ENCODE results near the gene LHFPL6. TPM values are rescaled to one million over a fixed set of nuclear protein-coding genes. Genes with fewer than 3 reads are reported as not detected.

Gene LHFPL6
- total and polyA plus RNA-seq, 9 of the 15 experiments (the other 6 are each of a cell fraction or from before 2014, with no cell fraction given) = 0.18 TPM; not detected in 8

DNA sequence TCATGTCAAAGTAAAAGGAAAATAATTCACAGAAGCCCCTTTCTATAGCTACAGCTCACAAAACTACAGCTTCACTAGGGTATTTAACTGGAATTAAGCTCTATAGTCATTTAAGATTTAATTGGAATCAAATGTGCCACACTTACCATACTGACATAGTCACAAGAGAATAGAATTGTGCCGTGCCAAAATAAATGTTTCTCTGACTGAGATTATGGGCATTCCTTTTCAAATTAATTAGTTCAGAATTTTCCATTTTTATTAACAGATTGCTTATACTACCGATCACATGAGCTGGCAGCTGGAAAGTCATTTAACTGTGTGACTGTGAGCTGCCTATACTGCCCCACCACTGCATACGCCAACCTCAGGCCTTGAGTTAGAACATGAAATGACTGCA, 108.4 kb downstream of the LHFPL6 start:
- no peaks in the 10 kb centered on the region; the same call in 1 of the 2 replicates for H4K20me1 ChIP-seq (replicated peaks; ENCODE audit: control insufficient read depth, insufficient read depth, low read length)
- ChIA-PET POLR2A (no interaction called here), CTCF (ENCODE audit: low intra/inter-chr PET ratio) (no interaction called here)
- 3% methylated on average over 3 of the region's 3 CpGs for WGBS (ENCODE audit: insufficient coverage, low coverage, missing lambda C conversion rate)
- H3K27me3 ChIP-seq (ENCODE audit: control insufficient read depth in 2 of 2, insufficient read depth in 2 of 2, low read length in 2 of 2) = no peaks in the 10 kb centered on the region
- no peak overlapping the region for H3K4me3 ChIP-seq
- H3K4me1 ChIP-seq (replicated peaks in 1 of 2; ENCODE audit: control insufficient read depth in 2 of 2, insufficient read depth in 2 of 2, low read length in 2 of 2) = no peaks in the 10 kb centered on the region
- BruUV-seq (replicated peaks) = no TSS peak
- DNase-seq (ENCODE audit: extremely low read depth in 1 of 4, low spot score in 3 of 4) (no peak), FAIRE-seq (no peak), ATAC-seq (no peak)
- TF ChIP-seq PCBP2 (IDR thresholded peaks at IDR 0.05; ENCODE audit: low read depth, low read length, poor library complexity, severe bottlenecking) = no peak
- TF ChIP-seq CBX1 (IDR thresholded peaks at IDR 0.05; ENCODE audit: low read depth) = no peak
- TF ChIP-seq CCAR2 (IDR thresholded peaks at IDR 0.05; ENCODE audit: low read depth, low read length) = no peak
- TF ChIP-seq, protein P1, sequence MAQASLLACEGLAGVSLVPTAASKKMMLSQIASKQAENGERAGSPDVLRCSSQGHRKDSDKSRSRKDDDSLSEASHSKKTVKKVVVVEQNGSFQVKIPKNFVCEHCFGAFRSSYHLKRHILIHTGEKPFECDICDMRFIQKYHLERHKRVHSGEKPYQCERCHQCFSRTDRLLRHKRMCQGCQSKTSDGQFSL (CRISPR knock-in tag; IDR thresholded peaks at IDR 0.05) = no peak
- TF ChIP-seq, protein P1 (tag; IDR thresholded peaks at IDR 0.05) = no peak
- no peak for TF ChIP-seq ZNF133 (CRISPR knock-in tag; IDR thresholded peaks at IDR 0.05)
- no peak for TF ChIP-seq MEIS2 (IDR thresholded peaks at IDR 0.05; ENCODE audit: partially characterized antibody)
- TF ChIP-seq SRSF3 (IDR thresholded peaks at IDR 0.05; ENCODE audit: insufficient read depth, low read length) = no peak
- intact Hi-C loops (cut with micrococcal nuclease) (no loop called here), in situ Hi-C loops (cut with MboI) (no loop called here)
- H3K9me3 ChIP-seq (replicated peaks; ENCODE audit: control insufficient read depth, insufficient read depth, low read depth, low read length) = no peaks in the 10 kb centered on the region
- H3K36me3 ChIP-seq (ENCODE audit: control insufficient read depth, insufficient read depth, low read length) = no peaks in the 10 kb centered on the region
- no peak overlapping the region for H3K4me2 ChIP-seq (ENCODE audit: insufficient read depth, low read length)
- no peak overlapping the region for H2AFZ ChIP-seq (ENCODE audit: low read depth, low read length)
- no peaks in the 10 kb centered on the region for H3K79me2 ChIP-seq (ENCODE audit: control insufficient read depth, insufficient read depth, low read length)
- H3K9me1 ChIP-seq (ENCODE audit: control insufficient read depth, insufficient read depth, low read length) = no peaks in the 10 kb centered on the region
- H3K9ac ChIP-seq (ENCODE audit: insufficient read depth in 1 of 2, low read depth in 2 of 2, low read length in 2 of 2) = no peak overlapping the region
- no peak overlapping the region for H3K27ac ChIP-seq (ENCODE audit: extremely low read depth, low read depth, low read length)
